ENCODE data around the gene MAP2.
"Not testable (repeated sequence)": the region's sequence is repeated elsewhere in the genome, so short reads cannot be mapped to it uniquely, and the experiment has no call there.

DNA sequence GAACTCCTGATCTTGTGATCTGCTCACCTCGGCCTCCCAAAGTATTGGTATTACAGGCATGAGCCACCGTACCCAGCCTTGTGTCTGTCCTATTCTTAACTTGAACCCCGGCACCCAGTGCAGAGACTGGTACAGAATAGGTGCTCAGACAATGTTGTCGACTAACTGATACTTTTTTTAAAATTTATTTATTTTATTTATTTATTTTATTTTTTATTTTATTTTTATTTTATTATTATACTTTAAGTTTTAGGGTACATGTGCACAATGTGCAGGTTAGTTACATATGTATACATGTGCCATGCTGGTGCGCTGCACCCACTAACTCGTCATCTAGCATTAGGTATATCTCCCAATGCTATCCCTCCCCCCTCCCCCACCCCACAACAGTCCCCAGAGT, 174.4 kb downstream of the MAP2 start:
- TF ChIP-seq, protein P1, sequence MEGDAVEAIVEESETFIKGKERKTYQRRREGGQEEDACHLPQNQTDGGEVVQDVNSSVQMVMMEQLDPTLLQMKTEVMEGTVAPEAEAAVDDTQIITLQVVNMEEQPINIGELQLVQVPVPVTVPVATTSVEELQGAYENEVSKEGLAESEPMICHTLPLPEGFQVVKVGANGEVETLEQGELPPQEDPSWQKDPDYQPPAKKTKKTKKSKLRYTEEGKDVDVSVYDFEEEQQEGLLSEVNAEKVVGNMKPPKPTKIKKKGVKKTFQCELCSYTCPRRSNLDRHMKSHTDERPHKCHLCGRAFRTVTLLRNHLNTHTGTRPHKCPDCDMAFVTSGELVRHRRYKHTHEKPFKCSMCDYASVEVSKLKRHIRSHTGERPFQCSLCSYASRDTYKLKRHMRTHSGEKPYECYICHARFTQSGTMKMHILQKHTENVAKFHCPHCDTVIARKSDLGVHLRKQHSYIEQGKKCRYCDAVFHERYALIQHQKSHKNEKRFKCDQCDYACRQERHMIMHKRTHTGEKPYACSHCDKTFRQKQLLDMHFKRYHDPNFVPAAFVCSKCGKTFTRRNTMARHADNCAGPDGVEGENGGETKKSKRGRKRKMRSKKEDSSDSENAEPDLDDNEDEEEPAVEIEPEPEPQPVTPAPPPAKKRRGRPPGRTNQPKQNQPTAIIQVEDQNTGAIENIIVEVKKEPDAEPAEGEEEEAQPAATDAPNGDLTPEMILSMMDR (conservative IDR thresholded peaks at IDR 0.05): not testable (repeated sequence)
- not testable (repeated sequence) for TF ChIP-seq EZH2 (IDR thresholded peaks at IDR 0.05; ENCODE audit: low read depth)

Measured in PC-9 (cell line).